GM20000 (cell line): ENCODE measurements around the gene NPIPA1.
"Not testable (repeated sequence)": the region's sequence is repeated elsewhere in the genome, so short reads cannot be mapped to it uniquely, and the experiment has no call there.

Source experiments
- DNase-seq: peaks from one replicate; pipeline ENCODE4 v3.0.0; 2012; ENCODE audit warnings: low spot score
- TF ChIP-seq, protein P1 (sequence below): IDR thresholded peaks from 2 replicates; pipeline ENCODE4 v1.5.1; 2012; ENCODE audit warnings: mild to moderate bottlenecking, control low read depth; ENCODE audit errors: extremely low read depth, missing control alignments

The NPIPA1 gene

DNA sequence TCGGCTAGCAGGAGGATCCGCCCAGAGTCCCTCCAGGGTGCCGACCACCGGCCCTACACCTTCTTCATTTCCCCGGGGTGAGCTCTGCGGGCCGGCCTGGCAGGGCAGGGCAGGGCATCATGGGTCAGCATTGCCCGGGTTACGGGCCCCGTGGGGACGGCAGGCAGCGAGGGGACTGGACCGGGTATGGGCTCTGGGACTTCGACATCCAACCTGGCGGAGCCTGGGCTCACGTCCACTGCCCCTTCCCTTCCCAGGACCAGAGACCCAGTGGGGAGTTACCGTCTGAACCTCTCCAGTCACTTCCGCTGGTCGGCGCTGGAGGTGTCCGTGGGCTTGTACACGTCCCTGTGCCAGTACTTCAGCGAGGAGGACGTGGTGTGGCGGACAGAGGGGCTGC lies 7.0 kb upstream of the NPIPA1 start:
- DNase-seq = not testable (repeated sequence)

DNA sequence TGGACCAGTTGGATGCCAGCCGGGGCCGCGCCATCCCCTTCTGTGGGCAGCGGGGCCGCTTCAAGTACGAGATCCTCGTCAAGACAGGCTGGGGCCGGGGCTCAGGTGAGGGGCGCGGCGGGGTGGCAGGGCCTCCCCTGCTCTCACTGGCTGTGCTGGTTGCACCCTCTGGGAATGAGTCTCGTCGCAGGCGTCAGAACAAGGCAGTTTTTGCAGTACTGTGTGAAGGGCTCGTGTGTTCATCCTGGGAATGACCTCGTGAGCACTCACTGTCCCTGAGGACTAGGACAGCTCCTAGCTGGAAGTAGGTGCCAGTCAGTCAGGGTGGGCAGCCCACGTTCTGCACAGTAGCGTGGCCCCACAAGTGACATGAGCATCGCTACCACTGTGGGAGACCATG lies 6.3 kb upstream of the NPIPA1 start:
- not testable (repeated sequence) for DNase-seq

DNA sequence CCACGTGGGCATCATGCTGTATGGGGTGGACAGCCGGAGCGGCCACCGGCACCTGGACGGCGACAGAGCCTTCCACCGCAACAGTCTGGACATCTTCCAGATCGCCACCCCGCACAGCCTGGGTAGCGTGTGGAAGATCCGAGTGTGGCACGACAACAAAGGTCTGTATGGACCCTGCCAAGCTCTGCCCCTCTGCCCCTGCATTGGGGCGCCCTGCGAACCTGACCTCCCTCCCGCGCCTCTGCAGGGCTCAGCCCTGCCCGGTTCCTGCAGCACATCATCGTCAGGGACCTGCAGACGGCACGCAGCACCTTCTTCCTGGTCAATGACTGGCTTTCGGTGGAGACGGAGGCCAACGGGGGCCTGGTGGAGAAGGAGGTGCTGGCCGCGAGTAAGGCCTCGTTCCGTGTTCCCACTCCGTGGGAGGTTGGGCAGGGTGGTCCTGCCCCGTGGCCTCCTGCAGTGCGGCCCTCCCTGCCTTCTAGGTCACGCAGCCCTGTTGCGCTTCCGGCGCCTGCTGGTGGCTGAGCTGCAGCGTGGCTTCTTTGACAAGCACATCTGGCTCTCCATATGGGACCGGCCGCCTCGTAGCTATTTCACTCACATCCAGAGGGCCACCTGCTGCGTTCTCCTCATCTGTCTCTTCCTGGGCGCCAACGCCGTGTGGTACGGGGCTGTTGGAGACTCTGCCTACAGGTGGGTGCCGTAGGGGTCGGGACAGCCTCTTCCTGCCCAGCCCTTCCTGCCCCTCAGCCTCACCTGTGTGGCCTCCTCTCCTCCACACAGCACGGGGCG lies 4.5 kb upstream of the NPIPA1 start:
- not testable (repeated sequence) for DNase-seq

DNA sequence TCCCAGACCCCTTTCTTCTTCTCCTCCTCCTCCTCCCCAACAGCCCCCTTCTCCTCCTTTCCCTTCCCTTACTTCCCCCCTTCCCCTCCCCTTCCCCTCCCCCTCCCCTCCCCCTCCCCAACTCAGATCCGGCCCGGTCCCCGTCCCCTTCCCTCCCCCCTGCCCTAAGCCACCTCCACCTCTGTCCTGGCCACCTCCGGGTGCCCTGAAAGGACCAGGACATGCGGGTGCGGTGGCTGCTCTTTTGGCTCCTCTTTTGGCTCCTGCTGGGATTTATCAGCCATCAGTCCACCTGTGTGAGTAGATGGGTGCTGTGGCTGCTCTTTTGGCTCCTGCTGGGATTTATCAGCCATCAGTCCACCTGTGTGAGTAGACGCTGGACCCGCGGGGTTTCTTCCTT lies 751 bp downstream of the NPIPA1 start:
- not testable (repeated sequence) for DNase-seq

DNA sequence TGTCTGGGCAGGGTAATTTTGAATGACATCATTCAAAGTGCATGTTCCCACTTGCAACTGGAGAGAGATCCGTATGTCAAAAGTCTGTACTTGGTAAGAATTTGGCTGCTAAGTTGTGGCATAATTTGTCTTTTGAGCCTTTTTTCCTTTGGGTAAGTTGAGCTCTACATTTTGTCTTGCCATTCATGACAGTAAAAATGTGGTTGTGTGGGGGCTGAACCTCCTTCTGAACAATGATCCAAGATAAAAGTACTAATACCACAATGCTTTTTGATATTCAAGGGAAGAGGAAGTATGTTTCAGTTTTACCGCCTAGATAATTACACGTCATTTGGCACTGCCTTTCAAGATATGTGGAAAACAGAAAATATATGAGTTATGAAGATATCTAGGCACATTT lies 5.4 kb downstream of the NPIPA1 start:
- DNase-seq = not testable (repeated sequence)

DNA sequence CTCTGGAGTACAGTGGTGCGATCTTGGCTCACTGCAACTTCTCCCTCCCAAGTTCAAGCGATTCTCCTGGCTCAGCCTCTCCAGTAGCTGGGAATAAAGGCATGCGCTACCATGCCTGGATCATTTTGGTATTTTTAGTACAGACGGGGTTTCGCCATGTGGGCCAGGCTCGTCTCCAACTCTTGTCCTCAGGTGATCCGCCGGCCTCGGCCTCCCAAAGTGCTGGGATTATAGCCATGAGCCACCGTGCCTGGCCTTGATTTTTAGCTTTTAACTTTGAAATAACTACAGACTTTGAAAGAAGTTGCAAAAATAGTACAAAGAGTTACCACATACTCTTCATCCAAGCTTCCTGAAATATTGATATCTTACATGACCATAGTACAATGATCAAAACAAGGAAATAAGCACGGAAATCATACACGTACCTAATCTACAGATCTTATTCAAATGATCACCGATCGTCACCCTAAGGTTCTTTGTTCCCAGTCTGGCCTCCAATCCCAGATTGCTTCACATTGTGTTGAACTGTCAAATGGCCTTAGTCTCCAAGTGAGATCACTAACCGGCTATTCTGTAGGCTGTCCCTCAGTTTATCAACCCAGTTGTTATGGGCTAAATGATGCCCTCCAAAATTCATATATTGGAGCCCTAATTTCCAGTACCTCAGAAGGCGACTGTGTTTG lies 18.4 kb downstream of the NPIPA1 start:
- TF ChIP-seq, protein P1, sequence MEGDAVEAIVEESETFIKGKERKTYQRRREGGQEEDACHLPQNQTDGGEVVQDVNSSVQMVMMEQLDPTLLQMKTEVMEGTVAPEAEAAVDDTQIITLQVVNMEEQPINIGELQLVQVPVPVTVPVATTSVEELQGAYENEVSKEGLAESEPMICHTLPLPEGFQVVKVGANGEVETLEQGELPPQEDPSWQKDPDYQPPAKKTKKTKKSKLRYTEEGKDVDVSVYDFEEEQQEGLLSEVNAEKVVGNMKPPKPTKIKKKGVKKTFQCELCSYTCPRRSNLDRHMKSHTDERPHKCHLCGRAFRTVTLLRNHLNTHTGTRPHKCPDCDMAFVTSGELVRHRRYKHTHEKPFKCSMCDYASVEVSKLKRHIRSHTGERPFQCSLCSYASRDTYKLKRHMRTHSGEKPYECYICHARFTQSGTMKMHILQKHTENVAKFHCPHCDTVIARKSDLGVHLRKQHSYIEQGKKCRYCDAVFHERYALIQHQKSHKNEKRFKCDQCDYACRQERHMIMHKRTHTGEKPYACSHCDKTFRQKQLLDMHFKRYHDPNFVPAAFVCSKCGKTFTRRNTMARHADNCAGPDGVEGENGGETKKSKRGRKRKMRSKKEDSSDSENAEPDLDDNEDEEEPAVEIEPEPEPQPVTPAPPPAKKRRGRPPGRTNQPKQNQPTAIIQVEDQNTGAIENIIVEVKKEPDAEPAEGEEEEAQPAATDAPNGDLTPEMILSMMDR = no peak
- no peak for DNase-seq

DNA sequence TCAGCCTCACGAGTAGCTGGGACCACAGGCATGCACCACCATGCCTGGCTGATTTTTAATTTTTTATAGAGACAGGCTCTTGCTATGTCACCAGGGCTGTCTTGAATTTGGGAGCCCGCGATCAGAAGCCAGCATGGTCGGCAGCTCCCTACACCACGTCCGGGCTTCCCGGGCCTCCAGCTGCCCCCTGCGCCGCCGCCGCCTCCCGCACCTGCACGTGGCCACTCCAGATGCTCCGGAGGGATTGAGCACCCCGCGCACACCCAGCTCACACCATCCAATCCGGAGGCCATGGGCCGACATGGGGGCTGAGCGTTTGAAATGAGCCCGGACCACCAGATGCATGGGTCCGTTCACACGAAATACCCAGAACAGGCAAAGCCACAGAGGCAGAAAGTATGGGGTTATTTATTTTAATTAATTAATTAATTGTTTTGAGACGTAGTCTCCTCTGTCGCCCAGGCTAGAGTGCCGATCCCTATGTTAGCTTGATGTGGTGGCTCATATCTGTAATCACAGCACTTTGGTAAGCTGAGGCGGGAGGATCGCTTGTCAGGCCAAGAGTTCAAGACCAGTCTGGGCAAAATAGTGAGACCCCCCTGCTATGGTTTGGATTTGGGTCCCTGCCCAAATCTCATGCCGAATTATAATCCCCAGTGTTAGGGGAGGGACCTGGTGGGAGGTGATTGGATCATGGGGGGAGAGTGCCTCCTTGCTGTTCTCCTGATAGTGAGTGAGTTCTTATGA lies 20.5 kb downstream of the NPIPA1 start:
- TF ChIP-seq, protein P1 = no peak
- DNase-seq = no peak

DNA sequence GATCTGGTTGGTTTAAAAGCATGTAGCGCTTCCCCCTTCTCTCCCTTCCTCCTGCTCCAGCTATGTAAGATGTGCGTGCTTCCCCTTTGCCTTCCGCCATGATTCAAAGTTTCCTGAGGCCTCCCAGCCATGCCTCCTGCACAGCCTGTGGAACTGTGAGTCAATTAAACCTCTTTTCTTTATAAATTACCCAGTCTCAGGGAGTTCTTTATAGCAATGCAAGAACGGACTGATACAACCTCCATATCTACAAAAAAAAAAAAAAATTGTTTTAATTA lies 21.0 kb downstream of the NPIPA1 start:
- DNase-seq = no peak
- TF ChIP-seq, protein P1 = no peak

DNA sequence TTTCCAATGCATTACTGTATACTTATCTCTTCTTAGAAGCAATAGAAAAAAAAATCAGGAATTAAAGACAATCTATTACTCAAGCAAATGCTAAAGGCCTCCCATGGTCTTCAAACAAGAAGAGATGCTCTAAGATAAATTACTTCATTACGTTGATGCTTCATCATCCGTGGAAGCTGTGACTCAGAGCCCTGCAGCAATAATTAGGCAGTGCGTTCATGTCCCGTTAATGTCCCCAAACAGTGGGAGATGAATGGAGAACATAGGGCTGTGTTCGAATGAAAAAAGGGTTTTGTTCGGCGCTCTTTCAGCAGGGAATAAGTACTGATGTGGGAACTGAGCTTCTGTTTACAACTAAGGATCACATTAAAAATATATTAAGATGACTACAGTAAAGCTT lies 21.7 kb downstream of the NPIPA1 start:
- DNase-seq = no peak
- TF ChIP-seq, protein P1 = no peak
